Ovary (tissue), 3 donors: ENCODE results near the gene MAU2.

Experiments used
- EP300 ChIP-seq: sonication (generic); formaldehyde crosslinking; IDR thresholded peaks from one replicate; pipeline ENCODE4 v1.6.1; 2017; ENCODE audit warnings: antibody characterized with exemption
- POLR2A ChIP-seq: fragments of 450-650 bp; IDR thresholded peaks from one replicate; pipeline ENCODE4 v1.6.1; 2017; ENCODE audit warnings: antibody characterized with exemption, mild to moderate bottlenecking, moderate library complexity
- TF ChIP-seq, protein P1 (sequence below), 3 donors: fragments of 450-650 bp in 2 of 3; fragments of 200-600 bp in 1 of 3; IDR thresholded peaks; one replicate each; pipeline versions ENCODE4 v1.5.1 to v1.8.0; 2016 to 2022; ENCODE audit warnings: antibody characterized with exemption in 3 of 3, mild to moderate bottlenecking in 1 of 3
- donor health status: DM: no; HTN: no; CAD: no.

DNA sequence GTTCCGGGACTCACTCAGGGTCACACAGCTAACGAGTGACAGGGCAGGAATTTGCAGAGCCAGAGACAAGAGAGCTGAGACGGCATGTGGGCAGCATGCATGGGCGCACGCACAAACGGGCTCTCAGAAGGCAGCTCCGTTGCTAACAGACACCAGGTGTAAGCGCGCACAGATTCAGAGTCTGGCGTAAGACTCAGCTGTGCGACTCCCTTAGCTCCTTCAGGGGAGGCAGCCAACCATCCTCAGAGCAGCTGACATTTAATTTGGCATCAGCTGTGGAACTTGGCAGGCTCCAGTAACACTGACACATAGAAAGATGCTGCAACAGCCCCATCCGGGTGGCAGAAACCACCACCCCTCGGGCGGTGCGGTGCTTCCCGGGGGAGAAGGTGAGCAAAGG lies 40.1 kb upstream of the MAU2 start:
- TF ChIP-seq POLR2A, result no peak
- TF ChIP-seq, protein P1, sequence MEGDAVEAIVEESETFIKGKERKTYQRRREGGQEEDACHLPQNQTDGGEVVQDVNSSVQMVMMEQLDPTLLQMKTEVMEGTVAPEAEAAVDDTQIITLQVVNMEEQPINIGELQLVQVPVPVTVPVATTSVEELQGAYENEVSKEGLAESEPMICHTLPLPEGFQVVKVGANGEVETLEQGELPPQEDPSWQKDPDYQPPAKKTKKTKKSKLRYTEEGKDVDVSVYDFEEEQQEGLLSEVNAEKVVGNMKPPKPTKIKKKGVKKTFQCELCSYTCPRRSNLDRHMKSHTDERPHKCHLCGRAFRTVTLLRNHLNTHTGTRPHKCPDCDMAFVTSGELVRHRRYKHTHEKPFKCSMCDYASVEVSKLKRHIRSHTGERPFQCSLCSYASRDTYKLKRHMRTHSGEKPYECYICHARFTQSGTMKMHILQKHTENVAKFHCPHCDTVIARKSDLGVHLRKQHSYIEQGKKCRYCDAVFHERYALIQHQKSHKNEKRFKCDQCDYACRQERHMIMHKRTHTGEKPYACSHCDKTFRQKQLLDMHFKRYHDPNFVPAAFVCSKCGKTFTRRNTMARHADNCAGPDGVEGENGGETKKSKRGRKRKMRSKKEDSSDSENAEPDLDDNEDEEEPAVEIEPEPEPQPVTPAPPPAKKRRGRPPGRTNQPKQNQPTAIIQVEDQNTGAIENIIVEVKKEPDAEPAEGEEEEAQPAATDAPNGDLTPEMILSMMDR (IDR thresholded peaks at IDR 0.05), result no peak
- TF ChIP-seq EP300, result no peak
